GM19238 (cell line): ENCODE results near the gene IRF2BP2.
A peak's percentile ranks its signal among the peaks of the same experiment; 100 is the strongest.
"Not testable (repeated sequence)": the region's sequence is repeated elsewhere in the genome, so short reads cannot be mapped to it uniquely, and the experiment has no call there.

Source experiments
- DNase-seq: peaks from one replicate; pipeline ENCODE4 v3.0.0; 2011; ENCODE audit warnings: low spot score; ENCODE audit not compliant: insufficient read length

Gene IRF2BP2

DNA sequence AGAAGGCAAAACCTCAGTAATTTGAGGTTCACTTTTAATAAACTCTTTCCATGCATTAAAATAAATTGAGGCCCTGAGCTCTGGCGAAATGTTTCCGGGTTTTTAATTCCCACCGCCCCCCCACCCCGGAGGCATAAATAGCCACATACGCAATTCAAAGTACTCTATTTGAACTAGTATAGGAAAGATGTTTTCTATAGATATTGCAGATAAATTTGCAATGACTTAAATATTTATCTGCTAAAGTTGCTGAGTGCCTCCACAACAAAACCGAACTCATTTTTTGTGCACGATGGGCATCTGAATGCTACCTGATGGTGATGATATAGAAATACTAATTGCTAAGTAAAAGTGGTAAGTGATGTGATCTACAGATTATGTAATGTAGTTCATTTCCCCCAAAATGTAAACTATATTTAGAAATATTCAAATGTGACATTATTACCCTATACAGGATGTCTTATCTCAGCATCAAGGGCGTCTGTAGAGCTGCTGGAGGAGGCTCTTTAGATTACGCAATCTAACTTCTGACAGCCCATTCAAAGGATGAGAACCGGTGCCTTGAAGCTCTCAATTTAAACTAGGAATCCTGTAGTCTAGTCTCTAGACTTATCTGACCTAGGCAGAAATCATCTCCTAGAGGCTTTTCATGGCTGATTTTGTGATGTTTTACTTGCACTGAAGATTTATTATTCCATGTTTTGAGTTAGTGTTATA is 8.5 kb downstream of the IRF2BP2 start:
- no peak for DNase-seq

DNA sequence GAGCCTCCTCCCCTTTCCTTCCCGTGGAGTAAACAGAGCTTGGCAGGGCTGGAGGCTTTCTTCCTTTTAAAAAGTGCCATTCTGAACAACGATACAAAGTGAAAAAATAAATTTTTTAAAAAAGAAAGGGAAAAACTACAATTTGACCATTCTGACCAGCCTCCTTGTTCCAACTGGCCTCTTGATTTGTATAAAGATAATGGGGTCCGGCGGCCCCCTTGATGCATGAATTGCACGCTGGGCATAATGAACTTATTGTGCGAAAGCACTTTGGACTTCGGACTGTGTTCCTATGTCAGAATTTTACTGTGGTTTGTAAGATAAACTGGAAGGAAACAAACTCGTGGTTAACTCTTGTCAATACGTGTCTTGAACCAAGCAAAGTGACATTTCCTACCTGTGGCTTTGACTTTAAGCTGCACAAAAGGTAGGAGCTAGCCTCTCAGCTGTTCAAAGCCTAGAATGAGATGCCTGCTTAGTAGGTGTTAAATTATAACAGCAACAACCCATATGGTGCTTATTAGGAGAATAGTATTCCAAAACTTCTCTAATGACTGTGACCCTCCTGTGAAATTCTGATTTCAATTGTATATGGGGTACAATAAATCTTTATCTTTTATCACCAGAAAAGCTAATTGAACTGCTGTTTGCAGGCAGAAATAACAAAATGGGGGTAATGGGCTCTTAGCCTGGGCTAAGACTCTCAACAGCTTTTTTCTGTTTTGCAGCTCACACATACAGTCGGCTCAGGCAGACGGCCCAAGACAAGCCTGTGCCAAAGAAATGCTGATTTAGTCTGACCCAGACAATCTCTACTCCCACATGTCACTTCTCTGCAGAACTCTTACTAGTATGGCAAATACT is 9.3 kb downstream of the IRF2BP2 start:
- no peak for DNase-seq

DNA sequence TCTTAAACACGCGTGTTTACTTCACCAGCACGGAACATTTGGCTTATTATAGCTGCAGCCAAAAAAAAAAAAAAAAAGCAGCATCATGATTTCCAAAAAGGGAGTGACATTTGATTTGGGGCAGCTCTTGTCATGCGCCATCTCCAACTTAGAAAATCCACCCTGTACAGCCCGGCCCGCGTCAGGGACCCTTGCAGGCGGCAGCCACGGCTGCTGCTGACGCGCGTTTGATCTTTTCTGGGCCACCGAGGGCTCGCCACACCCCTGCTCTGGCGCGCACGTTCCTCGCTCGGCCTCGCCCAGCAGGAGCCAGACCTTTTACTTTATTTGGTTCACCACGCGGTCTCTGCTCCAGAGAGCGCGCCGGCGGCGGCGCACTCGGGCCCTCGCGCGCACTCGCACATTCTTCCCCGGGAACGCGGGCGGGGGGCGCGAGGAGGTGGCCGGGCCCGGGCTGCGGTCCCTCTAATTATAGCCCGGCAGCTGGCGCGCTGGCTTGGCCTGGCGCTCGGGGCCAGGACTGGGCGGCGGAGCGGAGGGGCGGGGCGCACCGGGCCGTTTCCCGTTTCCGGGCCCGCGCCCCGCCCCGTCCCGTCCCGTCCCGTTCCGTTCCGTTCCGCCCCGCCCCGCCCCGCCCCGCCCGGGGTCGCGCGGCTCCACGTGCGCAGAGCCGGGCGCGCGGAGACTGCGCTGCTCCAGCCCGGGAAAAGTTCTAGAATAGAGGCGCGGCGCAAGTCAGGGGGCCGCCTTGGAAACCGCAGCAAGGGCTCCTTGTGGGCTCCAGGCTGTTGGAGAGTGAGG is 10.2 kb downstream of the IRF2BP2 start:
- DNase-seq: peak; percentile 62

DNA sequence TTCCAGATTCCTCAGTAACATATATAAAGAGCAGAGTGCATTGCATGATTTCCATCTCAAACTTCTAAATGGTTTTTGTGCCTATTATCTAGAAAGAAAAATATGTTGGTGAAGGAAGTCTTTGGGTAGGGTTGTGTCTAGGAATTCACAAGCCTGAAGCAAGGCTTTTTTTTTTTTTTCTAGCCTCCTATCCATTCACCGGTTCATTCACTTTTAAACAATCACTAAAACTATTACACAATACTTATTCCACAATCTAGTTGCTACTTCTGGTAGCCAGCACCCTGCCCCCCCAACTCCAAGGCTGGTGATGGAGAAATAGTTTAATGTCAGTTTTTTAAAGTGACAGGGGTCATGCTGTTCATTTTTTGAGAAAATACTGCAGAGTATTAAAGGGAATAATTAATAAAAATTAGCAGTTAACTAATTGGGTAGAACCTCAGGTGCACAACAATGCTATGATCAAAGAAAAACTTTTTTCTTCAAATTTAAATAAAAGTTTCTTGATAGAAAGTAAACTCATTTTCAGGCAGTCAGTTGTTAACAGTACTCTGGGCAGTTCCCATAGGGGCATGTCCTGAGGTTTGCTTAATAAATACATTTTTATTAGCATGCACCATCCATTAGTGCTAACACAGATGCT is 10.9 kb downstream of the IRF2BP2 start:
- no peak for DNase-seq

DNA sequence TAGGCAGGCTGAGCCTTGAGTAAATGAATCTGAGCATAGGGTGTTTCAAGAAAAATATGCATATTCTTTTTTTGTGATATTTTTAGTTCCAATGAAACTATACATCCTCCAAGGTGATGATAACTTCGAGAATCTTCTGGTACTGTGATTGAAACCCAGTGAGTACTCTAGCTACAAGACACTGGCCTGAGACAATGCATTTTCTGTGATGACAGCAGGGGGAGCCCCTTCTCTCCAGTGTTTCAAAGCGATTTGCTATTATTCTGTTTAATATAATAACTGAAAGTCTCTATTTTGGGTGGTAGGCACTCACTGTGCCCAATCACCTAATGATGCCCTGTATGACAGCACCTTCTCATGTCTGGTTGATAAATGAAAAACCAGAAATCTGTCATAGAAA is 12.1 kb downstream of the IRF2BP2 start:
- DNase-seq: peak; percentile 42

DNA sequence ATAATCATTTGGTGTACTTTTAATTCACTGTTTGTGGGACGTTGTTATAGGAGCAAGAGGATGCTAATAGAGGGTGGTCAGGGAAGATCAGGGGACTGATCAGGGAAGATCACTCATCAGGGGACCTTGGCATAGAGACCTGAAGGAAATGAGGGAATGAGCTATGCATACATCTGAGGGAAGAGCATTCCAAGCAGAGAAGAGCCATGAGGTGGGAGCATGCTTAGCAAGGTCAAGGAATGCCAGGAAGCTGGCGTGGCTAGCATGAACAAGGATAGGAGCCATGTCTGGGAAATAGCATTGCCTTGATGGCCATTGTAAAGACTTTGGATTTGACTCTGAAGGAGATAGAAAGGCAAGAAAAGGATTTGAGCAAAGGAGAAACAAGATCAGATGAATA is 14.1 kb downstream of the IRF2BP2 start:
- DNase-seq: no peak

DNA sequence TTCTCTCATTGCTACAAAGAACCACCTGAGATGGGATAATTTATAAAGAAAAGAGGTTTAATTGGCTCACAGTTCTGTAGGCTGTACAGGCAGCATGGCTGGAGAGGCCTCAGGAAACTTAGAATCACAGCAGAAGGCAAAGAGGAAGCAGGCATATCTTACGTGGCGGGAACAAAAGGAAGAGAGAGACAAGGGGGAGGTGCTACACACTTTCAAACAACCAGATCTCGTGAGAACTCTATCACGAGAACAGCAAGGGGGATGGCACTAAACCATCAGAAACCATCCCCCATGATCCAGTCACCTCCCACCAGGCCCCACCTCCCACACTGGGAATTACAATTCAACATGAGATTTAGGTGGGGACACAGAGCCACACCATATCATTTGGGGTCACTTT is 15.4 kb downstream of the IRF2BP2 start:
- DNase-seq: not testable (repeated sequence)

DNA sequence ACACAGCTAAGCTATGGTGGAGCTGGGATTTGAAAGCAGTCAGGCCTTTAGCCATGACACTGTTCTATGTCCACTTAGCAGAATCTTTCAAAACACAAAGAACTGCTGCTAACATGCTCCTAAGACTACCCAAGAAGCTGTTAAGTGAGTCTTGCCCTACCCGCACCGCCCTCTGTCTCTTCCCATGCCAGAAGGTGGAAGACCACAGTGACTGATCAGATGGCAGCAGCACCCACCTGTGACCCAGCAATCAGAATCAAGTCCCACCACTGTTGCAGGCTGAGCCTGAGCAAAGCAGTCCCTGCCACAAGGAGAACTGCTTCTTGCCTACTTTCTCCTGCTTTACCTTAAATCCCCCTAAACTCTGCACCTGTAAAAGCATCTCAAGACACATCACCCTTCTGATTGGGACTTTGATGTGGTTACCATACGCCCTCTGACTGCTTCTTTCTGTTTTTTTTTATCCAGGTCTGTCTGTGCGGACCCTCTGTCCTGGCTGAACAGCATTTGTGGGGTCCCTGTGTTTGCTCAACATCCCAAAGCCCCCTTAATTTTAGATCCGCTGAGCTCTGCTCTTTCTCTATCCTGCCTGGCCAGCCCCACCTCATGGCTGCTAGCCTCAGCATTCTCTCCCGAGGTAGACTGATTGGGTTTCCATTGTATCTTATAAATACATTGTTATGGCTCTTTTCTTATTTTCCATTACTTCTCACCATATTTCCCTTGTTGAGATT is 16.0 kb downstream of the IRF2BP2 start:
- no peak for DNase-seq

DNA sequence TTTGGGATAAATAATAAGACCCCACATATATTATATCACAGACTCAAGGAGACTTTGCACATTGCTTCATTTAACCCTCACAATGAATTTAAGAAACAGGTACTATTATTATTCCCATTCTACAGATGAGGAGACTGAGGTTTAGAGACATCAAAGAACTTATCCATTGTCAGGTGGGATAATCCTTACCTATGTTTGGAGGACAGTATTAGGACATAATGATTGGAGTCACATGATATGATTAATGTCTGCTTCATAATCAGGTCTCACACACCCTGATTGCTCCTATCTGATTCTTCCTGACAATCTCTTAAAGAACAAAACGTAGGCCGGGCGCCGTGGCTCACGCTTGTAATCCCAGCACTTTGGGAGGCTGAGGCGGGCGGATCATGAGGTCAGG is 16.9 kb downstream of the IRF2BP2 start:
- DNase-seq: no peak

DNA sequence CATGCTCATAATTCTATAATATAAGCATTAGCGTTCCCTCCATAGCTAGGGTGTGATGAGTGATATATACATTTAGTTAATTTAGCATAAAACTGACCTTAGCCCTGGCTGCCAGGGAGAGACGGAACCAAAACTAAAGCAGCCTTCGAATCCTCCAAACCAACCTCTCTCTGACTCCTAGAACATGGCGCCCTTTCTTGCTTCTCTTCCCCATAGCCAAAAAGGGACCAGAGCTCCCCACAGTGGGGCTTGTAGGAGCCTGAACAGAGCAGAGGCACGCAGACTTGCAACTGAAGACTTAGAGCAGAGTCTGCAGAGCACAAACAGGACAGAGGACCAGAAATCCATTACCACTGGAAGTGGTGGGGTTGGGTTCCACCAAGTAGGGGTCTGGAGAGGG is 17.7 kb downstream of the IRF2BP2 start:
- no peak for DNase-seq

DNA sequence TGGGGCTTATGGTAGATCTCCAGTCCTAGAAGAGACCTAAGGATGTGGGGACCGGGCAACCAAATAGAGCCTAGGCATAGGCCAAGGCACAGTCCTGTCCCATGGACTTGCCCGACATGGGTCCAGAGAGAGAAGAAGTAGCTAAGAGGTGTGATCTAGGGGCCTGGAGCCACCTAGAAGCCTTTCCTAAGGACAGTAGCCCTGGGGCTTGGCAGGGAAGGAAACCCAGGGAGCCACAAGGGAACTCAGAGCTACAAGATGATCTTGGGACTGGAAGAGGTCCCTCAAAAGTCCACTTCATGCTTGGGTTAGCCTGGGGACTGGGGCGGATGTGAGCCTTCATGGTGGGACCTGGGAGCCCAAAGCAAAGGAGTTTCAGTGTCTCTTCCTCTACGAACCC is 18.8 kb downstream of the IRF2BP2 start:
- no peak for DNase-seq

DNA sequence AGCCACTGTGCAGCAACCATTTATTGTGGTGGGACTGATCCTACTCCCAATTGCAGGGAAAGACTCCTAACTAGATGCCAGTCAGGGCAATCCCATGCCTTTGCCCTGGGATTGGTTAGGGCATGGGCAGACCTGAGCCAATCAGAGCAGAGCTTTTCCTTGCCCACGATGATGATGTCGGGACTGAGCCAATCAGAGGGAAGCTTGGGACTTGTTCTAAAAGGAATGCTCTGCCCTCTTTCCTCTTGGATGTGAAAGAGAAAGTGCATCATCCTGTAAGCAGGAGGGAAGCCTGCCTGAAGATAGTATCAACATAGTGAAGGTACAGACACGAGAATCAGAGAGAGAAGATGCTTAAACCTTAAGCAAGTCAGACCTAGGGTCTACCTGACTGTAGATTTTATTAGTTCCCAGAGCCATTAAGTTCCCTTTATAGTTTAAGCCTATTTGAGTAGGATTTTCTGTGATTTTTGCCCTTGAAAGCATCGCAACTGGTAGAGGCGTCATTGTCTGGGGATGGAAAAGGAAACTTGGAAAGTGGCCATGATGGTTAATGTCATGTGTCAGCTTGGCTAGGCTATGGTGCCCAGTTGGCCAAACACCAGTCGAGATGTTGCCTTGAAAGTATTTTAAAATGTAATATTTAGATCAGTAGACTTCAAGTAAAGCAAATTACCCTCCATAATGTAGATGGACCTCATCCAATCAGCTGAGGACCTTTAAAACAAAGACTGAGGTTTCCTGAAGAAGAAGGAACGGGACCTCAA is 19.9 kb downstream of the IRF2BP2 start:
- no peak for DNase-seq

DNA sequence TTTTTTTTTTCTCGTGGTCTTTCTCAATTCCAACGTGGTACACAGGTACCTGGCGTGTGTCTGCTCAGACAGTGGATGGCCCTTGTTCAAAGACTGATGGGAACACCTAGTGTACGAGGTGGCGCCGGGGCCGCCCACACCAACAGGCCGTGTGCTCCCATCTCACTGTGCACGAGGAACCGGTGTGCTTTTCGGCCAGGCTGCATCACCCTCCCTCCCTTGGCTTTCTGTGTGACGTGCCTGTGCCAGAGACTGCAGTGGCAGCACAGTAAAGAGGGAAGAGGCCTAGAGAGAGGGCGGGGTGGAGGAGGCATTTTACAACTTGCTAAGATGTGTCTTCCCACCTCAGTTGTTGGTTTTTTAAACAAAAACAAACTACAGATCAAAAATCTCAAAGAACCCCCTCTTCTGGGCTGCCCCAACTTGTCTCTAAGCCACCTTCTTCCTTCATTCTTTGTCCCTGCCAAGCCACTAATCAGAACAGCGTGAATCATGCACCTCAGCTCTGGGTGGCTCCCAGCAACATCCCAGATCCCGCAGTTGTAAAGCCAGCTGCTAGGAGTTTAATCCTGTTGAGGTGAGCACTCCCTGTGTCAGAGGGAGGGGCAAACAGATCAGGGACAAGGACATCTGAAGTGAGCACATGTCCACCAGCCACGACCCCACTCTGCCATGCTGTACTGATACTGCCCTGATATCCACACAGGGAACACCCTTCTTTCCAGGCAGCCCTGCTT is 20.7 kb downstream of the IRF2BP2 start:
- no peak for DNase-seq

DNA sequence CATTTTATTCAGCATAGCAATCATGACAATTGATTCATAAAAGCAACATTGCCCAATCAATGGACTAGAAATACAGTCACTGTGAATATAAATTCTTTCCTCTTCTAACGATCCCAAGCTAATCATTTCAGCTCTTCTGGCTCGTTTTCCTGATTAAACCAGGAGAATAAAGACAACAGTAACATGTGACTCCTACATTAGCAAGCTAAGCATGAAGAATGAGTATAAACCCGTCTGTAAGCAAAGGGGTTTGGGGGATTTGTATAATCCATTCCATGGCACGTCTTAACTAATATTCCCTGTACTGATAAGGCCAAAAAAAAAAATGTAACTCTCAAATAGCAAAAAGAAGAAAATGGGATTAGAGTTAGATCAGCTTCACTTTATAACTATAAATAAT is 21.6 kb downstream of the IRF2BP2 start:
- DNase-seq: no peak

DNA sequence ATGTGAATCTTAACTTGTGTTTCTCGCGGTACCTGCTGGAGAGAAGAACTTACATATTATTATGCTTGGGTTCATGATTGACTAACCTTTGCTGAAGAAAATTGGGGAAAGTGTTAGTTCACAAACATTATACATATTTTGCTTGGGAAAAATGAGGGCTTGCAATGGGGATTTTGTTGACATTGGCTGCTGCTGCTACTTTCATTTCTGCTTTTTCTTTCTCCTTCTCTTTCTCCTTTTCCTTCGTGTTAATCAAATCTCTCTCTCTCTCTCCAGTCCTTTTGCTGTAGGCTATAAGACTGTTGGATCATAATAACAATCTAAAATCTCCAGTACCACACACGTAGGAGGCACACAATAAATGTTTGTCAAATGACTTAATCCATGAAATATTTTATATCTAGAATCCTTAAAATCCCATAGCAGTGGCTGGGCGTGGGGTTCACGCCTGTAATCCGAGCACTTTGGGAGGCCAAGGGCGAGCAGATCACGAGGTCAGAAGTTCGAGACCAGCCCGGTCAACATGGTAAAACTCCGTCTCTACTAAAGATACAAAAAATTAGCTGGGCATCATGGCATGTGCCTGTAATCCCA is 23.0 kb downstream of the IRF2BP2 start:
- no peak for DNase-seq

DNA sequence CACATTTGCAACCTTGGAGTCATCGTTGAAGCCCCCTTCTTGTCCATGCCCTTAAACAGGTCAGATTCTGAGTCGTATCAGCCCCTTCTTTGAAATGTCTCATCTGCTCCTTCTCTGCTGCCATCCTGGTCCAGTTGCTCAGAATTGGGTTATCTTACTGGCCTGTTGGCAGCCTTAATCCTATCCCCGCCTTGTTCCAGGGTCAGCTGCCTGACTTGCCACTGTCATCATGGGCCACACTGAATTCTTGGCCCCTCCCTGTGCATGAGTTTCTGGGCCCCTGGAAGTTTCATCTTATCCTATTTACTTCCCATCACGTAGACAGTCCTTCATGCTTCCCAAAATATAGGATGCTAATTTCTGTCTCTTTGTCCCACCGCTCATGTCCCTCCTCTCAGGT is 23.7 kb downstream of the IRF2BP2 start:
- no peak for DNase-seq

DNA sequence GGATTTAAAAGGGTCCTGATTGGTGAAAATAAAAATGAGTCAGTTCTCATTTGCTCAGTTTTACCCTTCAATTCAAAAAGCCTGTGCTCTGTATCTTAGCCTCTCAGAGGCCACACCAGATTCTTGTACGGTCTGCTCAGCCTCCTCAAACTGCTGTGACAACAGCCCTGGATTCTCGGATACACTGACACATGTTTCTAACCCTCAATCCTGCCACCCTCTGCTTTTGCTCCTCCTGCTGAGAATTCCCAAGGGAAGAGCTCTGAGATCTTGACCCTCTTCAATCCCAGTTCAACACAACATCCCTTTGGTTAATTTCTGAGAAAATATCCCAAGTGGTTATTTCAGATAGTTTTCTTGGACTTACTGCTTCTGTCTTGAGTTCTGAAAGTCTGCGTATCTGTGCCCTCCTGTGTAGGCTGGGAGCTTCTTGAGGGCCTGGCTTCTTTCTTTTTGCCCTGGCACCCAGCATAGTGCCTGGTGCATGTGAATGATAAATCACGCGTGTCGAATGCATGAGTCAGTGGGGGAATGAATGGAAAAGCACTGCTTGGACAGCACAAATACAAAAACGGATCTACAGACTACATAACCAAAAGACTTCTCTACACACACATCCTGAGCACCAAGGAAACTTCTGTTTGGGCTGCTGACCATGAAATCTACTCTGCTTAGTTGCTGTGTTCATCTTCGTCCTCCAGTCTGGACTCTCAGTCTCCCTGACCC is 24.5 kb downstream of the IRF2BP2 start:
- no peak for DNase-seq

DNA sequence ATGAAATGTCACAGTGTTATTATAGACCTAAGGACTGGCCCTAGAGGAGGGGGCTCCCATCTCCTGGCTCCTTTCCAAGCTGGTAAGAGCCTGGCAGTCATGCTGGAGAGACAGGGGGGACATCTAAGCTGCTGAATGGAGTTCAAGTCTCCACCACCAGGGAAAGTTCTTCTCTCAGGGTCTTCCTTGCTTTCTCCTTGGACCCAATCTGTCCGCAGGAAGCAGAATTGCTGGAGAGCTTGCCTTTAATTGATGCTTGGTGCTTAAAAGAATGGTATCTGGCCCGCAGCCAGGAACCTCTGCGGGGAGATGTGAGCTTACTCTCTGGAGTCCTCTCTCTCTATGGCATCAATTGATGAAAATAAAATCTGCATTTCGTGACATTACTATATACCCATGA is 25.1 kb downstream of the IRF2BP2 start:
- no peak for DNase-seq
